Mesendoderm (in vitro differentiated cells): ENCODE measurements around the gene MCRIP2.

Experiments used
- DNase-seq: peaks from one replicate; pipeline ENCODE4 v3.0.0; 2013
- H2AK5ac ChIP-seq: 2 replicates; pipeline ENCODE4 v1.6.1; 2013; ENCODE audit warnings: low read length, inconsistent platforms
- H2BK120ac ChIP-seq: 2 replicates; pipeline ENCODE4 v1.6.1; 2013; ENCODE audit warnings: low read depth, mild to moderate bottlenecking, low read length, moderate library complexity, mixed read lengths
- H2BK15ac ChIP-seq: replicated peaks from 2 replicates; pipeline ENCODE4 v1.6.1; 2013; ENCODE audit warnings: low read depth, mild to moderate bottlenecking, moderate library complexity
- H2BK5ac ChIP-seq: 2 replicates; pipeline ENCODE4 v1.6.1; 2013; ENCODE audit warnings: low read length, inconsistent platforms
- H3K18ac ChIP-seq: 2 replicates; pipeline ENCODE4 v1.6.1; 2013; ENCODE audit warnings: mild to moderate bottlenecking, low read length, mixed read lengths
- H3K23ac ChIP-seq: one replicate; pipeline ENCODE4 v1.6.1; 2013; ENCODE audit warnings: low read length
- H3K27ac ChIP-seq: 2 replicates; pipeline ENCODE4 v1.5.1; 2013; ENCODE audit warnings: low read depth, mild to moderate bottlenecking, inconsistent platforms, low read length, moderate library complexity
- H3K27me3 ChIP-seq: 2 replicates; pipeline ENCODE4 v1.6.1; 2013; ENCODE audit warnings: low read length, control low read depth, mild to moderate bottlenecking, inconsistent platforms; ENCODE audit not compliant: insufficient read depth, poor library complexity
- H3K36me3 ChIP-seq: 2 replicates; pipeline ENCODE4 v1.6.1; 2013; ENCODE audit warnings: low read length, inconsistent platforms; ENCODE audit not compliant: control insufficient read depth, insufficient read depth
- H3K4ac ChIP-seq: one replicate; pipeline ENCODE4 v1.6.1; 2013; ENCODE audit warnings: low read depth, mild to moderate bottlenecking, low read length, moderate library complexity
- H3K4me1 ChIP-seq: 2 replicates; pipeline ENCODE4 v1.6.1; 2013; ENCODE audit warnings: low read depth, low read length, inconsistent platforms; ENCODE audit not compliant: control insufficient read depth
- H3K4me2 ChIP-seq: 2 replicates; pipeline ENCODE4 v1.6.1; 2013; ENCODE audit warnings: low read length
- H3K4me3 ChIP-seq: 2 replicates; pipeline ENCODE4 v1.5.1; 2013; ENCODE audit warnings: mild to moderate bottlenecking, low read length
- H3K56ac ChIP-seq: one replicate; pipeline ENCODE4 v1.6.1; 2013; ENCODE audit warnings: low read length
- H3K79me1 ChIP-seq: 2 replicates; pipeline ENCODE4 v1.6.1; 2013; ENCODE audit warnings: low read length, inconsistent platforms
- H3K79me2 ChIP-seq: 2 replicates; pipeline ENCODE4 v1.6.1; 2013; ENCODE audit warnings: mild to moderate bottlenecking, low read length; ENCODE audit not compliant: control insufficient read depth, insufficient read depth
- H3K9ac ChIP-seq: 2 replicates; pipeline ENCODE4 v1.6.1; 2013; ENCODE audit warnings: low read length, inconsistent platforms
- H4K5ac ChIP-seq: one replicate; pipeline ENCODE4 v1.6.1; 2013; ENCODE audit warnings: low read length
- H4K8ac ChIP-seq: one replicate; pipeline ENCODE4 v1.6.1; 2013; ENCODE audit warnings: low read depth, mild to moderate bottlenecking, control low read depth, low read length, moderate library complexity
- WGBS: extraction: QIAGEN DNeasy Blood & Tissue Kit; methylation state at CpG from one replicate; pipeline ENCODE4 v1.1.7; 2013; ENCODE audit warnings: low lambda C conversion rate, missing lambda C conversion rate; ENCODE audit not compliant: insufficient coverage; ENCODE audit errors: extremely low coverage; 5-methylcytosine and 5-hydroxymethylcytosine counted together

The MCRIP2 gene

DNA sequence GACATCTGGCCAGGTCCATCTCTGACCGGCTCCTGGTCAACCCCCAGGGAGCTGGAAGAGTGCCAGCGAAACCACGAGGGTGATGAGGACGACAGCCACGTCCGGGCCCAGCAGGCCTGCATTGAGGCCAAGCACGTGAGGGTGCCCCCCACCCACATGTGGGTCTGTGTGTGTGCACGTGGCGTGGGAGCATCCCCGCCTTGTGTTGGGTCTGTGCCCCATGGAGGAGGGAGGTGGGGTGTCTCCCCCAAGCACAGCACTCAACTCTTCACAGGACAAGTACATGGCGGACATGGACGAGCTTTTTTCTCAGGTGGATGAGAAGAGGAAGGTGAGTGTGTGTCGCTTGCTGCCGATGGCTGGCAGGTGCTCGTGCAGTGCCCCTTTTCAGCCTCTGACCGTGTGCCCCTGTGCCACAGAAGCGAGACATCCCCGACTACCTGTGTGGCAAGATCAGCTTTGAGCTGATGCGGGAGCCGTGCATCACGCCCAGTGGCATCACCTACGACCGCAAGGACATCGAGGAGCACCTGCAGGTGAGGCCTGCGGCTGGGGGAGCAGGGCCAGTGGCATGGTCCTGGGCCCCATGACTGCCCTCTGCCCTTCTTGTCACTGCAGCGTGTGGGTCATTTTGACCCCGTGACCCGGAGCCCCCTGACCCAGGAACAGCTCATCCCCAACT is 40.3 kb downstream of the MCRIP2 start:
- Histone ChIP-seq H3K4me3 (no peak overlapping the region), H3K79me1 (peaks cover 15% of the 10 kb centered on the region), H3K27me3 (no peaks in the 10 kb centered on the region), H3K23ac (no peak overlapping the region), H4K8ac (no peak overlapping the region), H4K5ac (no peak overlapping the region), H3K36me3 (peaks cover 13% of the 10 kb centered on the region), H3K4ac (no peak overlapping the region), H2BK120ac (no peak overlapping the region), H2AK5ac (no peak overlapping the region), H3K27ac (no peak overlapping the region), H3K4me1 (no peaks in the 10 kb centered on the region), H2BK15ac (no peak overlapping the region), H3K79me2 (peaks cover 18% of the 10 kb centered on the region), H3K4me2 (no peak overlapping the region), H2BK5ac (no peak overlapping the region), H3K9ac (no peak overlapping the region), H3K56ac (no peak overlapping the region), H3K18ac (no peak overlapping the region)
- DNase-seq = no peak
- WGBS = no CpG with 5 or more reads among the region's 28 CpGs

DNA sequence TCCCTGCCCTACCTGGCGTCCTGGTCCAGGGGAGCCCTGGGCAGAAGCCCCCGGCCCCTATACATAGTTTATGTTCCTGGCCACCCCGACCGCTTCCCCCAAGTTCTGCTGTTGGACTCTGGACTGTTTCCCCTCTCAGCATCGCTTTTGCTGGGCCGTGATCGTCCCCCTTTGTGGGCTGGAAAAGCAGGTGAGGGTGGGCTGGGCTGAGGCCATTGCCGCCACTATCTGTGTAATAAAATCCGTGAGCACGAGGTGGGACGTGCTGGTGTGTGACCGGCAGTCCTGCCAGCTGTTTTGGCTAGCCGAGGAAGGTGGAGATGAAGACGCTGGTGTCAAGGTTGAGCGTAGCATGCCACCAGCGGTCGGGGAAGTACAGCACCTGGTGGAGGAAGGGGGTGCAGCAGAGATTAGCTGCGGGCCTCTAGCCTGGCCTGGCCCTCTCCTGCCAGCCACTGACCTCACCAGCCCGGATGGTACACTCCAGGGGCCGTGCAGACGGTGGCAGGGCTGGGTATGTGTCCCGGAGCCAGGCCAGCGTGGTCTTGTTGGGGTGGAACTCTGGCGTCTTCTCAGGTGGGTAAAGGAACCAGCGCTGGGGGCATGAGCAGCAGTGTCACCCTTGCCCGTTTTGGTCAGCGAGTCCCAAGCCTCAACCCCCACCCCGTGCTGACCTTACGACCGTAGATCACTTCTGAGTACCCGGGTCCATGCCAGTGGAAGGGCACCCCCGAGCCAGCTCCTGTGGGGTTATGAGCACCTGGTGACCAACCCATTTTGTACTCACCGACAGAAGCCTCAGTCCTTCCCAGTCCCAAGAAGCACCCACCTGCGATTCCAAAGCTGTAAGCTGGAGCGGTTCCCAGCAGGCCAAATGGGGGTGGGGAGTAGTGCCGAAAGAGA is 41.1 kb downstream of the MCRIP2 start:
- H3K4me2 ChIP-seq = peak overlapping the region; percentile 49
- peaks cover 18% of the 10 kb centered on the region for H3K79me2 ChIP-seq
- H2AK5ac ChIP-seq = no peak overlapping the region
- H3K56ac ChIP-seq = peak overlapping the region; percentile 49
- no peaks in the 10 kb centered on the region for H3K27me3 ChIP-seq
- no peak overlapping the region for H3K4me3 ChIP-seq
- no peak overlapping the region for H4K8ac ChIP-seq
- no CpG with 5 or more reads among the region's 36 CpGs for WGBS
- no peak overlapping the region for H3K4ac ChIP-seq
- peaks cover 15% of the 10 kb centered on the region for H3K79me1 ChIP-seq
- H3K4me1 ChIP-seq = no peaks in the 10 kb centered on the region
- H3K36me3 ChIP-seq = peaks cover 13% of the 10 kb centered on the region
- H2BK120ac ChIP-seq = no peak overlapping the region
- H4K5ac ChIP-seq = no peak overlapping the region
- peak overlapping the region; percentile 93 for H3K9ac ChIP-seq
- no peak overlapping the region for H3K23ac ChIP-seq
- no peak for DNase-seq
- no peak overlapping the region for H2BK15ac ChIP-seq
- no peak overlapping the region for H3K27ac ChIP-seq
- H3K18ac ChIP-seq = no peak overlapping the region
- H2BK5ac ChIP-seq = no peak overlapping the region

- Histone ChIP-seq H3K27ac (peak overlapping the region; percentile 21), H4K5ac (no peak overlapping the region), H2BK5ac (no peak overlapping the region), H3K4me1 (no peaks in the 10 kb centered on the region), H2BK120ac (no peak overlapping the region), H3K36me3 (peaks cover 13% of the 10 kb centered on the region), H3K56ac (peak overlapping the region; percentile 96), H3K79me1 (peaks cover 15% of the 10 kb centered on the region), H2BK15ac (no peak overlapping the region), H3K23ac (no peak overlapping the region), H3K9ac (peak overlapping the region; percentile 93), H3K4me2 (peak overlapping the region; percentile 49), H4K8ac (no peak overlapping the region), H3K79me2 (peaks cover 18% of the 10 kb centered on the region), H3K18ac (no peak overlapping the region), H3K4me3 (peak overlapping the region; percentile 63), H3K4ac (no peak overlapping the region), H3K27me3 (no peaks in the 10 kb centered on the region), H2AK5ac (no peak overlapping the region)
- no CpG with 5 or more reads among the region's 57 CpGs for WGBS
- peak; percentile 43 for DNase-seq
Measured at GRCh38 chr16:683396-684070, 41.9 kb downstream of the MCRIP2 start.

- Histone ChIP-seq H2BK15ac (no peak within 1 kb of the TSS), H4K8ac (no peak within 1 kb of the TSS), H3K4ac (no peak within 1 kb of the TSS), H3K4me1 (no peaks in the 10 kb centered on the region), H3K4me3 (peak within 1 kb of the TSS; percentile 63), H3K23ac (no peak within 1 kb of the TSS), H2BK5ac (no peak within 1 kb of the TSS), H2AK5ac (no peak within 1 kb of the TSS), H3K27me3 (no peaks in the 10 kb centered on the region), H3K79me1 (peaks cover 19% of the 10 kb centered on the region), H3K27ac (peak within 1 kb of the TSS; percentile 21), H3K56ac (peak within 1 kb of the TSS; percentile 96), H3K79me2 (peaks cover 18% of the 10 kb centered on the region), H3K4me2 (peak within 1 kb of the TSS; percentile 49), H2BK120ac (no peak within 1 kb of the TSS), H3K36me3 (peaks cover 13% of the 10 kb centered on the region), H3K18ac (peak within 1 kb of the TSS; percentile 42), H4K5ac (no peak within 1 kb of the TSS), H3K9ac (peak within 1 kb of the TSS; percentile 93)
- peak; percentile 97 for DNase-seq
- no CpG with 5 or more reads among the region's 91 CpGs for WGBS
Measured at GRCh38 chr16:684071-684794, 42.6 kb downstream of the MCRIP2 start, which contains the start of gene JMJD8. TSS of gene JMJD8 (minus strand) at chr16:684334. CDS start at chr16:684319, 15 bp downstream.

DNA sequence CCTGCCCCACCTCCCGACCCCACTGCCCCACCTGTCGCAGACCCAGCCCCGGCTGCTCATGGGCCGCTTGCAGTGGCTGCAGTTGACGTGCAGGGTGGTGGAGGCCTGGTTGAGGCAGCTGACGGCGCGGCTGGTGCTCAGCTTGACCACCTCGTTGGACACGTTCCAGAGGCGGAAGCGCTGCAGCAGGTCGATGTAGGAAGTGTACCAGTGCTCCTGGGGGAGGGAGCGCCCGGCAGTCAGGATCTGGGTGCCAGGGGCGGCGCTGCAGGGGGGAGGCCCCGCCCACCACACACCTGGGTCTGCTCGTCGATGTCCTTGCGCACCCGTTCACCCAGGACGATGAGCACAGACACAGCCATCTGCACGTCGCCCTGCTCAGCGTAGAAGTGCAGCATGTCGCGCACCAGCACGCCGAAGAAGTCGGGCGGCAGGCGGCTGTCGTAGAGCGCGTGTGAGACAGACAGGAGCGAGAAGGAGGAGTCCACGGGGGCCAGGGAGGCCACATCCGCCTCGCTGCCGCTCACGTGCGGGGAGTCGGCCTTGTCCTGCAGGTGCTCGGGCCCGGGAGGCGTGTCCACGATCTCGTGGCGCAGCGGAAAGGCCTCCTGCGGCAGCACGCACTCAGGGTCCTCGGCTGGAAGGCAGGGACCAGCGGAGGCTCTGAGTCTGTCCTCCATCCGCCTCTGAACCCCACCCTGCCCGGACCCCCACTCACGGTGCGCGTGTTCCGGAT is 43.5 kb downstream of the MCRIP2 start:
- H3K18ac ChIP-seq = no peak overlapping the region
- no peak overlapping the region for H3K9ac ChIP-seq
- no peak for DNase-seq
- WGBS = no CpG with 5 or more reads among the region's 61 CpGs
- H2BK5ac ChIP-seq = no peak overlapping the region
- H2BK15ac ChIP-seq = no peak overlapping the region
- H3K27me3 ChIP-seq = no peaks in the 10 kb centered on the region
- peaks cover 24% of the 10 kb centered on the region for H3K79me1 ChIP-seq
- no peak overlapping the region for H3K23ac ChIP-seq
- H4K5ac ChIP-seq = no peak overlapping the region
- peaks cover 13% of the 10 kb centered on the region for H3K36me3 ChIP-seq
- no peak overlapping the region for H3K56ac ChIP-seq
- no peak overlapping the region for H4K8ac ChIP-seq
- no peak overlapping the region for H2BK120ac ChIP-seq
- H3K27ac ChIP-seq = no peak overlapping the region
- no peak overlapping the region for H3K4me2 ChIP-seq
- H3K4me3 ChIP-seq = no peak overlapping the region
- peaks cover 18% of the 10 kb centered on the region for H3K79me2 ChIP-seq
- H2AK5ac ChIP-seq = no peak overlapping the region
- no peak overlapping the region for H3K4ac ChIP-seq
- peaks cover 3% of the 10 kb centered on the region for H3K4me1 ChIP-seq
